GM21737 (cell line): ENCODE data around the gene TMED9.

Experiments used
- ATAC-seq: cut with Tn5 transposase; IDR thresholded peaks from one replicate; pipeline ENCODE4 v1.9.1; 2021; ENCODE audit warnings: mild to moderate bottlenecking, moderate library complexity; ENCODE audit not compliant: unreplicated experiment

The TMED9 gene

DNA sequence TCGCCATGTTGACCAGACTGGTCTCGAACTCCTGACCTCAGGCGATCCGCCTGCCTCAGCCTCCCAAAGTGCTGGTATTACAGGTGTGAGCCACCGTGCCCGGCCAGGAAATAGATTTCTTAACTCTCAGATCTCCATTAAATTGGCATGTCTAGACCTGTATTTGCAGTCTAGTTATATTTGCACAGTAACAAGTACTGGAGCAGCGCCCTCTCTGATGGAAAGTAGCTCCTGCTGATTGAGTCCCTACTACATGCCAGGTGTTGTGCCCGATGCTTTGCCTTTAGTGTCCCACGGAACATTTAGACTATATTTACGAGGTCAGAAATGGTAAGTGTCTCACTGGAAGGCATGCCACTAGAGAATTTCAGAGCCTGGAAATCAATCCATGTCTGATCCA, 15.8 kb upstream of the TMED9 start:
- ATAC-seq, result no peak

DNA sequence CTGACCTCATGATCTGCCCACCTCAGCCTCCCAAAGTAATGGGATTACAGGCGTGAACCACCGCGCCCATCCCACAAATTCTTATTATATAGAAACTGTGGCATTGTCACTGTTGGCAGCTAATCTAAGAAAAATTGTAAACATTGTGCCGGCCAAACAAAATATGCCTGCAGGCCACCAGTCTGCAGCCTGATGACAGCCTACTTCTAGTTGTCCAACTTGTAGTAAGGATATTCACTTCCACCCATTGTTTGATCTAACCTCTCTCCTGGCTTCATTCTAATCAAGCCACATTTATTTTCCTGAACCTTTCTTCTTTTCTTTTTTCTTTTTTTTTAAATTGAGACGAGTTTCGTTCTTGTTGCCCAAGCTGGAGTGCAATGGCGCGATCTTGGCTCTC, 13.7 kb upstream of the TMED9 start:
- ATAC-seq, result no peak

DNA sequence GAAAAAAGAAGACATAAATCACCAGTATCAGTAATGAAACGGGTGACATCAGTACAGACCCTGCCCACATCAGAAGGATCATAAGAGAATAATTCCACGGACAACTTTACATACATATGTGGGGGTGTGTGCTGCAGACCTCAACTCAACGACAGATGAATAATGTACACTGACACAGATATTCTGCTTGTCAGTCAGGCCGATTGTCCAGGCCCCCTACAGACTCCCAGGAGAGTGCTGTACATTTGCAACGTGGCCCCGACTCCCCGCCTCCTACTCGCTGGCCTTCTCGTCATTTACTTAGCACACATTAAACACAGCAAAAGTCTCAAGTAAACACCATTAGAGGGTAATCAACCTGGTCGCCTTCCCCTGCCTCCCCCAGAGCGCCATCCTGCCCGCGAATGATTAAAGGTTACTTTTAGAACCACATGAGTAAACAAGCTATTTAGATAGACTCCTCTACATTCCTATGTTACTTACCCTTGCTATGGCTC, 3.5 kb upstream of the TMED9 start:
- ATAC-seq, result no peak

DNA sequence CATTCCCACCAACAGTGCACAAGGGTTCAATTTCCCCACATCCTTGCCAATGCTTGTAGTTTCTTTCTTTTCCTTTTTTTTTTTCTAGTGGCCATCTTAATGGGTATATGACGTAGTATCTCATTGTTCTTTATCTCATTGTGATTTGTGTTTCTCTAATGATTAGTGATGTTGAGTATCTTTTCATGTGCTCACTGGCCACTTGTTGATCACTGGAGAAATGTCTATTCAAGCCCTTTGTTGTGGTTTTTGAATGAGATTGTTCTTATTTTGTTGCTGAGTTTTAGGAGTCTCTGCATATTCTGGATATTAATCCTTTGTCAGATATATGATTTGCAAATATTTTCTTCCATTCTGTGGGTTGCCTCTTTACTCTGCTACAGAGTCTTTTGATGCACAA, 1.6 kb upstream of the TMED9 start:
- ATAC-seq, result no peak

DNA sequence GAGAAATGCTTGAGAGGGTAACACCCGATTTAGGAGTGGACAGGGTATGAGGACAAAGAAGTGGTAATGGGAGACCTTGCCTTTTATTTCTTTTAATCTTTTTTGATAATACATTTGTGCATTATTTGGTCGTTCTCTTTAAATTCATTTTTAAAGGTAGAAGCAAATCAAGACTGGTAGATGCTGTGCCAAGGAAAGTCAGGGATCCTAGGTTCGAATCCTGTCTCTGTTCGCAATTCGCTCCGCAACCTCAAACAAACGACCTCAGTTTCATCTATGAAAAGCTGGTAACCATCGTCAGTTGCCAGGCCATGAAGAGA, 353 bp upstream of the TMED9 start:
- no peak for ATAC-seq

DNA sequence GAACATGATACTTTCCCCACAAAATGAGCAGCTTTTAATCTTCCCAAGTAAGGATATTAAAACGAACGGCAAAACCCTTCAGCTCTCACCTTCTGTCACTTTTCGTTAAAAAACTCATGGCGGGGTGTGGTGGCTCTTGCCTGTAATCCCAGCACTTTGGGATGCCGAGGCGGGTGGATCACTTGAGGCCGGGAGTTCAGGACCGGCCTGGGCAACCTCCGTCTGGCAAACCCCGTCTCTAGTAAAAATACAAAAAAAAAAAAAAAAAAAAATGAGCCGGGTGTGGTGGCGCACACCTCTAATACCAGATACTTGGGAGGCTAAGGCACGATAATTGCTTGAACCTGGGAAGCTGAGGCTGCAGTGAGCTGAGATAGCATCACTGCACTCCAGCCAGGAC, 902 bp downstream of the TMED9 start:
- no peak for ATAC-seq

DNA sequence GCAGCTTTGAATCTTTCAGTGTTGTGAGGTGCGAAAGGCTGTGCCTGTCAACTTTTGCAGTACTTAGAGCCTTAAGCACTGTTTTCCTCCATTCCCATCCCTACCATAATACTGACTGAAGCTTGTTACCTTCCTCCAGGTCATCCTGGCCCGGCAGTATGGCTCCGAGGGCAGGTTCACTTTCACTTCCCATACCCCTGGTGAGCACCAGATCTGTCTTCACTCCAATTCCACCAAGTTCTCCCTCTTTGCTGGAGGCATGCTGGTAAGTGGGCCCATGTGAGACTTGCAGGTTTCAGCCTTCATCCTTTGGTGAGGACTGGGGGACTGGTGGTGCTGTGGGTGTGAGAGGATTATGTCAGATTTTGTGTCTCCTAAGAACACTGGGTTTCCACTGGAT, 1.5 kb downstream of the TMED9 start:
- ATAC-seq, result no peak

DNA sequence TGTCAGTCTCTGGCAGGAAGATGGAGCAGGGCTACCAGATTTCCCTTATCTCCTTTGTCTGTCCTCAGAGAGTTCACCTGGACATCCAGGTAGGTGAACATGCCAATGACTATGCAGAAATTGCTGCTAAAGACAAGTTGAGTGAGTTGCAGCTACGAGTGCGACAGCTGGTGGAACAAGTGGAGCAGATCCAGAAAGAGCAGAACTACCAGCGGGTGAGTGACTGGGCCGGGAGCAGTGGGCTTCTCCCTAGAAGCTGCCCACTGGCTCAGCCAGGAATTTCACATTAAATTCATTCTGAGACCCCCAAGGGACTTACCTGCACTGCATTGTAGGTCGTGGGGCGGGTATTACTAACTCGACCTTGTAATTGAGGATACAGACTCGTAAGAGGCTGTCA, 2.1 kb downstream of the TMED9 start:
- ATAC-seq, result no peak

DNA sequence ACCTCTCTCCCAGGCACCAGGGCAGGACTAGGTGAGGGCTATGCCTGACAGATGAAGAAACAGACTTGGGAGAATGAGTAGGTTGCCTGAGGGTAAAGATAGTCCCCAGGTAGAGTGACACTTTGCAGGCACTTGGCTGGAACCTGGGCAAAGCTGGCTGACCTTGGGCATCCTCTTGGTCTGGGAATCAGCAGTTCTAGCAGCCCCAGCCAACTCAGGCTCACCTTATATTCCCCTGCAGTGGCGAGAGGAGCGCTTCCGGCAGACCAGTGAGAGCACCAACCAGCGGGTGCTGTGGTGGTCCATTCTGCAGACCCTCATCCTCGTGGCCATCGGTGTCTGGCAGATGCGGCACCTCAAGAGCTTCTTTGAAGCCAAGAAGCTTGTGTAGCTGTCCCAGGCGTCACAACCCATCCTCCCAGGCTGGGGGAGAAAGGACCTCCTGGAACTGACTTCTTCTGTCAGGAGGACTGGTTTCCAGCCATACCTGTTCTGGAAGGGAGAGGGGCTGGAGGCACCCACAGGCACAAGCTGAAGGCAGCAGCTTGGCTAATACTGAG, 3.1 kb downstream of the TMED9 start:
- no peak for ATAC-seq

DNA sequence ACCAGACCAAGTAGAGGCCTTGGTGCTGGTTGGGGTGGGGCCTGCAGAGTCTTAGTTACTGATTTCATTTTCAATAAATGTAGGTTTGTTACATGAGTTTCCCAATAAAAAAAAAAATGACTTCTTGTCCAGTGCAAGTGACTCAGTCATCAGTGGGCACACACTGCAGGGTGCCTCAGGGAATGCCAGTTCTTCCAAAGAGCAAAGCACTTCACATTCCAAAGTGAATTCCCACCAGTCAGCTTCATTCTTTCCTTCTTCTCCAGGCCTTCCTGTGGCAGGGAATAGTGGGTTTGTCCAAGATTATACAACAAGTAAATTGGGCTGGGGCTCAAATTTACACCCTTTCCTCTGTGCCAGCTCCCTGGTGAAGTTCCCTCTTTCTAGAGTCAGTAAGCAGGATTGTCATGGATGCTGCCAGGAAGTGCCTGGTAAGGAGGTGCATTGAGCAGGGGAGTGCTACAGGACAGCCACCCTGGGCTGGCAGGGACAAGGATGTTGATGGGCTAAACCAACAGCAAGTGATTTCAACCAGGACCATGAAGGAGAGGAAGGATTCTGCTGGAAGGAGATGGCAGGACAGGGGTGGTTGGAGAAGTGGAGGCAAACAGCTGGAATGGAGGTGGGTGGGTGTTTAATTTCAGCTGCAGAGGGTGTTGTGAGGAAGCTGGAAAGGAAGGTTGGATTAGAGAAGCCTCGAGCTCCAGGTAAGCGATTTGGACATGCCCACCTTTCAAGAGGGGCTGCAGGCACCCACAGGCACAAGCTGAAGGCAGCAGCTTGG, 4.2 kb downstream of the TMED9 start:
- ATAC-seq, result no peak

DNA sequence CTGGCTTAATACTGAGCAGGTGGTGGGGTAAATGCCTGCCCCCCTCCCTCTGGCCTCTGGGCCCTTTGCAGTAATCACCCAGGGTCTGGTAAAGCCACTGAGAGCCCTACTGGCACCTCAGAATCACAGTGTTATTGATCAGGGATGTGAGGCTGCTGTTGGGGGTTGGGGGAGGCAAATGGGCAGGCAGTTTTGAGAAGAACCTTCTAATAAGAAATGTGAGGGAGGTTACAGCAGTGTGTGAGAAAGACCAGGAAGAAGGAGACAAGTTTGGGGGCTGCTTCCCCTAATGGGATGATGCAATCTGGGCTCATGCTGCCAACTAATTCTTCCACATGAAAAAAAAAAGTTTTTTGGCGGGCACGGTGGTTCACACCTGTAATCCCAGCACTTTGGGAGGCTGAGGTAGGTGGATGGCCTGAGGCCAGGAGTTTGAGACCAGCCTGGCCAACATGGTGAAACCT, 4.8 kb downstream of the TMED9 start:
- ATAC-seq, result no peak

DNA sequence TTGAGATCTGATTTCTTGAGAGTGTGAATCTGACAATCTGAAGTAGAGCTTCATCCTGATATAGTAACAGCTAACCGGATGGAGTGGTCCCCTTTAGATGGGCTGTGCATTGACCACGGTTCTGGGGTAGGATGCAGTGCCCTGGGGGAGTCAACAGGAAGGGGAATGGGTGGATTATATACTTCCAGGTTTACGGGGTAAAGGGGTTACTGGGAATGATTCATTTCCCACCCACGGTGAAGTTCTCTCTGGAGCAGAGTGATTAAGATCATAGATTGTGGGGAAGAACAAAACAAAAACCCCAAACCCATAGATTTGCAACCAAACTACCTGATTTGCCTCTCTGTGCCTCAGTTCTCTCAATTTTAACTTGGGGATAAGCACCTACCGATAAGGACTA, 6.5 kb downstream of the TMED9 start:
- no peak for ATAC-seq

DNA sequence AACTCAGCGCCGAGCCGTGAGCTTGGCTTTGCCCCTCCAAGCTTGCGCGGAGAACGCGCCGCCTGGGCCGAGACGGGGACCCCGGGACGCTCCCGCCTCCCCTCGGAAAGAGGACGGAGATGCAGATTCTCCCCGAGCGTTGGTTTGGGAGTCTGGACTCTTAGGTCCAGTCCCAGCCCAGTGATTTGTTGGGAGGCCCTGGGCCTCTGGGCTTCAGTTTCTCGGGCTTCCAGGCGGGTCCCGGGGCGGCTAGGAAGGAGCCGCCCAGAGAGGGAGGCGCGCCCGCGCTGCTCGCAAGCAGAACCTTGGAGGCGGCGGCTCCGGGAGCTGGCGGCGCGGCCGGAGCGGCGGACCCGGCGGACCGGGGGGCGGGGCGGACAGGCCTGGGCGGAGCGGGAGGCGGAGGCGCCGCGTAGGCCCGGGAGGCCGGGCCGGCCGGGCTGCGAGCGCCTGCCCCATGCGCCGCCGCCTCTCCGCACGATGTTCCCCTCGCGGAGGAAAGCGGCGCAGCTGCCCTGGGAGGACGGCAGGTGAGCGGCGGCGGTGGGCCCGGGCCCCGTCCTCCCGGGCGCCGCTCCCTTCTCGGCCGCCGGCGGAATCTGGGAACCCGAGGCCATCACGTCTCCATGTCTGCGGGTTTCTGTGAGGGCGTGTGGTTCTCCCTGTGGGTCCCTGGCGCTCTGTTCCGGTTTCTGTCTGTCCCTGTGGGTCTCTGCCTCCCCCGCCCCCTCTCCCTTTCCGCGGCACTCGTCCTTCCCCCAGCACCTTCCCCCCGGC, 7.9 kb downstream of the TMED9 start, which contains the start of gene B4GALT7:
TSS of gene B4GALT7 (plus strand) at position 402 of the 777 bp plus-strand sequence. CDS start at position 481, 79 bp downstream.
- ATAC-seq, result peak; percentile 85

DNA sequence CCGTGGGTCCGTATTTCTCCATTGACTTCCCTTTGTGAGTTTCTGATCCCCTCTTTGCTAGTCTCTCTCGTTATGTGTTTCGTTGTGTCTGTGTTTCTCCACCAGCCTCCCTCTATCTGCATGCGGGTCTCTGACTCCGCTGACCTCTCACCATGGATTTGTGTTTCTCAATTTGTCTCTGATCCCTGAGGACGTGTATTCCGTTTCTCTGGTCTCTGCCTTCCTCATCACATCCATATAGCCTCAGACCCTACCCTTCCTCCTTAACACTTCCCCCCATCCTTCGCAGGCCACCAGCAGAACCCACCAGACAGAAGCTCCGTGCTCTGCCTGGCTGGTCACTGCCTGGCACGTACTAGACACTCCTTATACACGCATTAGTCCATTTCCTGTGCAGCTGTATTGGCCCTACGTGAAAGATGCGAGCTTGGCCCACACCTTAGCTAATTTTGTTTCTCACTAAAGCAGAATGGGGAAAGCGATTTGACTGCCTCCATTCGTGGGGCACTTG, 8.6 kb downstream of the TMED9 start:
- no peak for ATAC-seq

DNA sequence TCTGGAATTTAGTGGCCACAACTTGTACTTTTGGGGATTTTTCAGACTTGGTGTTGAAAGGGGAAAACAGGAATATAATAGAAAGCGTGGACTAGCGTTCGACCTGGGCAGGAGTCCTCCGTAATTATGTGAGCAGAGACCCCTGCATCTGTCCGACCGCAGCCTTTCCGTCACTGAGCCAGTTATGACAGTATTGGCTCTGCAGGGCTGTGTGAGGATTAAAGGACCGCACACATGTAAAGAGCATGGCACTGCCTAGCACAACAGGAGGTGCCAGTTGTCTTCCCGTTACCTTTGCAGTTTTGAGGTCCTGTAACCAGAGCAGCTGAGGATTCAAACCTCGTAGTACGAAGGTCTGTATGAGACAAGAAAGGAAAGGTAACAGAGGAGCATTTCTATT, 9.1 kb downstream of the TMED9 start:
- no peak for ATAC-seq

DNA sequence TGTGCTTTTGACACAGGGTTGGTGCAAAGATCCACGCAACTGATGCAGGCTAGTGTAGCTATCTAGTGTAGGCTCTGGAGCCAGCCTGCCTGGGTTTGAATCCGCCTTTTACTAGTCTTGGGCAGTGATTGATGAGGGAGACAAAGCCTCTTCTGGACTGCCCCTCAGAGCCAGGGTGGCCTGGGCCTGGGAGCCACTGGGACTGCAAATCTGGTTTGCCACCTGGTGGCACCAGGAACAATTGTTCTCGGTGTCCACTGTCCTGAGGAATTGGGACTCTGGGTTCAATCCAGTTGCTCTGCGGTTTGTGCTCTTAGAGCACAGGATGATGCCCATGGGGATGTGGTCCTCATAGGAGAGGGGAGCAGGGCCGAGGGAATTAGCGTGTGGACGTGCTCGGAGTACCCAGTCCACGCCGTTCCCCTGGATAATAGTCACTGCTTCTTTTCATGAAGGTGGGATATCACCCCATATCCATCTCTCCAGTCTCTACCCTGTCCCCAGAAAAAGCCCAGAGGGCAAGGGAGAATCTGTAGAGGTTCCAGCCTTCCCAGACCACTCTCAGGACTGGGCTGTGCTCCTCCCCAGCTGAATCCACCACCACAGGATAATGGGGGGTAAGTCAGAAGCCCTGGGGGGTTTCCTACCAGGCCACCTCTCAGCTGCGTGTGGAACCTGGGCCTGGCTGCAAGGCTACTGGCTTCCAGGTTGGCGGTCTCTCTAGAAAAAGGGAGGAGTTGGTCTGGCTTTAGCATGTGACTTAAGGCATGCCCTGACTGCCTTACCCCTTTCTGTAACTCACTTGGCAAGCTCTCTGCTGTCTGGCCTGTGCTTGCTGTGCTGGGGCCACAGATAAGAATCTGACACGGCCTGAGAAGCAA, 9.8 kb downstream of the TMED9 start:
- ATAC-seq, result no peak

DNA sequence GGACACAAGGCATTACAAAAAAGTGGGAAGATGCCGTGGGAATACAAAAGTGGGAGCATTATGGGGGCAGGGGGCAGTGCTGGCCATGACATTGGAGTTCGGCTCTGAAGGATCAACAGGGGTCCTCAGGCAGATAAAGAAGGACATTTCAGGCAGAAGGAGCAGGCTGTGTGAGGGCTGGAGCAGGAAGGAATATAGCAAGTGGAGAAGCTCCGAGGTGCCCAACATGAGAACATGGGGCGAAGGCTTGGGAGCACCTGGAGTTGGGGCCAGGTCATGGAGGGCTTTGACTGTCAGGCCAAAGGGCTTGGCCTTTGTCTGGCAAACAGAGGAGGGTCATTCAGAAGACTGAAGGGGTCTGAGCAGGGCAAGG, 10.4 kb downstream of the TMED9 start:
- no peak for ATAC-seq

DNA sequence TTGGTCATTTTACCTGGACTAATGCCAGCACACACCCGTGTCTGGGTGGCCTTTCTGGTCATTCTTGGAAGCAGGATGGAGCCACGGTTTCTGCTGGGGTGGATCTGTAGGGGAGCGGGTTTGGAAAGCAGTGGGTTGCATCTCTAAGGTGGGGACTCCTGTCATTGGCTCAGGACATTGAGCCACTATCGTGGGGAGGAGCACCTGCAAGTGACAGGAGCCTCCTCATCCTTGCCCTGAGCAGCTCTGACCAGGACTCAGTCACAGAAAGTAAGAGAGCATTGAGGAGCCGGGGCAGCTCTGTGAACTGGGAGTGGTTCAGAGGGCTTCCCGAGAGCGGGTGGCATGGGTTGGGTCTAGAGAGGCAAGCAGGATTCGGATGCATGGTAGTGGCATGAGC, 11.6 kb downstream of the TMED9 start:
- no peak for ATAC-seq

DNA sequence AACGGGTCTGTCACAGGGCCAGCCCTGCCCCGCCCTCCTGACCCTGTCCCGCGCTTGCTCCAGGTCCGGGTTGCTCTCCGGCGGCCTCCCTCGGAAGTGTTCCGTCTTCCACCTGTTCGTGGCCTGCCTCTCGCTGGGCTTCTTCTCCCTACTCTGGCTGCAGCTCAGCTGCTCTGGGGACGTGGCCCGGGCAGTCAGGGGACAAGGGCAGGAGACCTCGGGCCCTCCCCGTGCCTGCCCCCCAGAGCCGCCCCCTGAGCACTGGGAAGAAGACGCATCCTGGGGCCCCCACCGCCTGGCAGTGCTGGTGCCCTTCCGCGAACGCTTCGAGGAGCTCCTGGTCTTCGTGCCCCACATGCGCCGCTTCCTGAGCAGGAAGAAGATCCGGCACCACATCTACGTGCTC, 12.1 kb downstream of the TMED9 start:
- no peak for ATAC-seq

DNA sequence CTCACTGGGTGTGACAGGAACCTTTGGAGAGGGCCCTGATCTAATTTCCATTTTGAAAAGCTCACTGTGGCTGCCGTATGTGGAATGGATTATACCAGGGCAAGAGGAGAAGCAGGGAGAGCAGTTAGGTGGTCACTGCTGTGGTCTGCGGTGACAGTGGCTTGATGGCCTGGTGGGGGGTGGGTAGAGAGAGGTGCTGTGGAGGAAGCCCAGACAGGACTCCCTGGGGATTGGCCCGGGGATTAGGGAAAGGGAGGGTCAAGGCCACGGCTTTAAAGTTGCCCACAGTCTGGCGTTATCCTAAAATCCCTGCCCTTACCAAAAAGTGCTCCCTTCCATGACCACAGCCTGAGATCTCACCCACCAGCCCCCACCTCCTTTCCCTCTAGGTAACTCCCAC, 12.7 kb downstream of the TMED9 start:
- ATAC-seq, result no peak

DNA sequence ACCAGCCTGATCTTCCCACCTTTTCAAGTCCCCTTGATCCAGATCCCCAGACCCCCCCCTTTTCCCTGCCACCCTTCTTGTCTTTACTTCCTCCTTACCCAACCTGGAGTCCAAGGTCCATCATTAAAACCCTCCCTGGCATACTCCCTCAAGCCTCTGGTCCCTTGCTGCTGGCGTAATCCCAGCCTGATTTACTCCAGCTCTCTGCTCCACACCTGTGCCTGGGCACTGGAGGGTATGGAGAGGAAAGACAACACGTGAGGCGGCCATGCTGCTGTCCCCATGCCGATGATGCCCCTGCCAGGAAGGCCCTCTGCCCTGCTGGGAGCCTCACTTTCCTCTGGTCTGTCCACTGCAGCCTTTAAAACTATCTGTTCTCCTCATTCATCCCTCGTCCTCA, 13.1 kb downstream of the TMED9 start:
- no peak for ATAC-seq
